Choroid plexus epithelial cell (primary cell): ENCODE results near the gene SLC46A1.

Experiments
- DNase-seq: peaks from one replicate; pipeline ENCODE4 v3.0.0-alpha.2; 2010; ENCODE audit warnings: low read depth
- H3K4me3 ChIP-seq: 2 replicates; pipeline ENCODE4 v1.5.1; 2011; ENCODE audit warnings: low read depth, mild to moderate bottlenecking, control low read depth, low read length, moderate library complexity
- TF ChIP-seq, protein P1 (sequence below): conservative IDR thresholded peaks from 2 replicates; pipeline ENCODE4 v1.5.1; 2011; ENCODE audit warnings: low read depth, mild to moderate bottlenecking, control low read depth, inconsistent platforms, low read length, moderate library complexity

Gene SLC46A1

DNA sequence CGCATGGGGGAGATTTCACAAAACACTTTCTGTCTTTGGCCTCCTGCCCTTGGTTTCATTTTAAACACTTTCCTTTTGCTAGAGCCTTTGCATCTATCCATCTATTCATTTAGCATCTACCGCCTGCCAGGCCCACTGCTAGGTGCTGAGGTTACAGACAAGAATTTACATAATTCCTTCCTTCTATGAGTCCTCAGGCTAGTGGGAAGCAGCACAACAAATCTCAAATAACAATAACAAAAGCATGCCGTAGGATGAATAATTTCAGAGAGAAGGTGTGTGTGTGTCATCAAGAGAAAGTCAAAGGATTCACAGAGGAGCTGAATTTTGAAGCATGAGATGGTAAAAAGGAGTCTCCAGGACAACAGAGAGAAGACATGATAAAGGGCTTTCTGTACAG lies 6.1 kb upstream of the SLC46A1 start:
- TF ChIP-seq, protein P1, sequence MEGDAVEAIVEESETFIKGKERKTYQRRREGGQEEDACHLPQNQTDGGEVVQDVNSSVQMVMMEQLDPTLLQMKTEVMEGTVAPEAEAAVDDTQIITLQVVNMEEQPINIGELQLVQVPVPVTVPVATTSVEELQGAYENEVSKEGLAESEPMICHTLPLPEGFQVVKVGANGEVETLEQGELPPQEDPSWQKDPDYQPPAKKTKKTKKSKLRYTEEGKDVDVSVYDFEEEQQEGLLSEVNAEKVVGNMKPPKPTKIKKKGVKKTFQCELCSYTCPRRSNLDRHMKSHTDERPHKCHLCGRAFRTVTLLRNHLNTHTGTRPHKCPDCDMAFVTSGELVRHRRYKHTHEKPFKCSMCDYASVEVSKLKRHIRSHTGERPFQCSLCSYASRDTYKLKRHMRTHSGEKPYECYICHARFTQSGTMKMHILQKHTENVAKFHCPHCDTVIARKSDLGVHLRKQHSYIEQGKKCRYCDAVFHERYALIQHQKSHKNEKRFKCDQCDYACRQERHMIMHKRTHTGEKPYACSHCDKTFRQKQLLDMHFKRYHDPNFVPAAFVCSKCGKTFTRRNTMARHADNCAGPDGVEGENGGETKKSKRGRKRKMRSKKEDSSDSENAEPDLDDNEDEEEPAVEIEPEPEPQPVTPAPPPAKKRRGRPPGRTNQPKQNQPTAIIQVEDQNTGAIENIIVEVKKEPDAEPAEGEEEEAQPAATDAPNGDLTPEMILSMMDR: no peak
- H3K4me3 ChIP-seq: no peak overlapping the region
- no peak for DNase-seq

- H3K4me3 ChIP-seq: no peak overlapping the region
- DNase-seq: no peak
- TF ChIP-seq, protein P1: no peak
These were observed 1.9 kb upstream of the SLC46A1 start for GRCh38 chr17:28407974-28408306.

DNA sequence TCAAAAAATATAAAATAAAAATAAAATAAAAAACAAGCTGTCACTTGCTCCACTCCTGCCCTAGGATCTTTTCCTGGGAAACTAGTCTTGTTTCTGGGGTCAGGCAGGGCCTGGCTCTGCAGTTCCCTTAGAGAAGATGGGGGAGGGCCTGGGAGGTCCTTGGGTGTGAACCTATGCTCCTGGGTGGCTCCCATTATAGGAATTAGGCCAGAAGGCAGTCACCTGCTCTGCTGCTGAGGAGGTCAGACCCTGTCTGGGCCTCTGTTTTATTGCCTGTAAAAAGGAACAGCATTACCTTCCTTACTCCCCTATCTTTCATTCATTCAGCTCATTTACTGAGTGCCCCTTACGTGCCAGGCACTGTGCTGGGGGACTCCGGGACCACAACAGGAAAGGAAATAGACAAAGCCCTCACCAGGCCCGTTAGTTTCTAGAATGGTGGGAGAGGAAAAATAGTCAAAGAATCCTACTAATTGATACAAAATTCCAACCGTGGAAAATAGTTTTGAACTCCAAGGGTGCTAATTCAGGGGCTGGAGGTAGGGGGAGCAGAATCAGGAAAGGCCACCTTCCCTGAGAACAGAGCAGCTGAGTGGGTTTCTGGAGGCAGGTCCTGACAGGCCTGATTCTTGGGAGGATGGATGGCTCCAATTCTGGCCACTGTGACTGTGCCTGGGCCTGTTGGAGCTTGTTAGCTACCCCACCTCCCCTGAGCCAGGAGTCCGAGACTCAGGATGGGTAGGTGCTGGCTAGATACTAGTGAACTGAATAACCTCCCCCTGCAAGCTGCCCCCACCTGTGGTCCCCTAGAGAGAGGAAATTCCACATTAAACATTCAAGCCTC lies 1.3 kb upstream of the SLC46A1 start:
- TF ChIP-seq, protein P1: peak; percentile 14
- no peak for DNase-seq
- H3K4me3 ChIP-seq: no peak overlapping the region

GRCh38 chr17:28406473-28406814 lies 432 bp upstream of the SLC46A1 start:
- TF ChIP-seq, protein P1: no peak
- peak; percentile 13 for DNase-seq

GRCh38 chr17:28404812-28405570 lies 1.0 kb downstream of the SLC46A1 start:
- DNase-seq: no peak
- TF ChIP-seq, protein P1: no peak
- H3K4me3 ChIP-seq: peak overlapping the region; percentile 65

More at GRCh38 chr17:28406473-28406814, 432 bp upstream of the SLC46A1 start:
- peak overlapping the region; percentile 65 for H3K4me3 ChIP-seq

DNA sequence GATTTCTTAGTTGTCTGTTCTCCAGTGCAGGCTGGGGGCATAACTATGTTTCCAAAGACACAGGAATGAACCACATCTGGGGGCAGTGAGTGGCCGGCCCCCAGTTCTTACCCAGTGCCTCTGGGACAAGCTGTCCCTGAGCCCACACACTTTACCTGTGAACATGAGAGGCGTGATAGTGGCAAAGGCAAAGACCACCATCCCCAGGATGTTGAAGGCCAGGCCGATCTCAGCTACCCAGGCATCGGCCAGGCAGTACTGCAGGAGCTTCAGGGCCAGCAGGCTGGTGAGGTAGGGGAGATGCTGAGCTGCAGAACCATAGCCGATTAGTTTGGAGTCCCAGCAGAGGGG lies 1.6 kb downstream of the SLC46A1 start:
- TF ChIP-seq, protein P1: no peak
- no peak for DNase-seq
- H3K4me3 ChIP-seq: no peak overlapping the region
